BE2C (cell line): ENCODE data around the gene SIM1.

Source experiments
- DNase-seq: peaks from one replicate; pipeline ENCODE4 v3.0.0-alpha.2; 2020
- H3K27me3 ChIP-seq: fragments of 250-450 bp; sonication (Bioruptor Pico); 2 replicates; pipeline ENCODE4 v1.5.1; 2020; ENCODE audit warnings: mild to moderate bottlenecking
- H3K36me3 ChIP-seq: fragments of 250-450 bp; sonication (Bioruptor Pico); 2 replicates; pipeline ENCODE4 v1.5.1; 2020; ENCODE audit warnings: mild to moderate bottlenecking
- H3K4me1 ChIP-seq: fragments of 250-450 bp; sonication (Bioruptor Pico); 2 replicates; pipeline ENCODE4 v1.5.1; 2020
- H3K4me3 ChIP-seq: 2 replicates; pipeline ENCODE4 v1.5.1; 2011; ENCODE audit warnings: low read depth, low read length
- H3K9me3 ChIP-seq: fragments of 250-450 bp; sonication (Bioruptor Pico); 2 replicates; pipeline ENCODE4 v1.5.1; 2020
- TF ChIP-seq, protein P1 (sequence below): IDR thresholded peaks from 2 replicates; pipeline ENCODE4 v1.5.1; 2012; ENCODE audit warnings: mild to moderate bottlenecking, low read depth, low read length

Gene SIM1

DNA sequence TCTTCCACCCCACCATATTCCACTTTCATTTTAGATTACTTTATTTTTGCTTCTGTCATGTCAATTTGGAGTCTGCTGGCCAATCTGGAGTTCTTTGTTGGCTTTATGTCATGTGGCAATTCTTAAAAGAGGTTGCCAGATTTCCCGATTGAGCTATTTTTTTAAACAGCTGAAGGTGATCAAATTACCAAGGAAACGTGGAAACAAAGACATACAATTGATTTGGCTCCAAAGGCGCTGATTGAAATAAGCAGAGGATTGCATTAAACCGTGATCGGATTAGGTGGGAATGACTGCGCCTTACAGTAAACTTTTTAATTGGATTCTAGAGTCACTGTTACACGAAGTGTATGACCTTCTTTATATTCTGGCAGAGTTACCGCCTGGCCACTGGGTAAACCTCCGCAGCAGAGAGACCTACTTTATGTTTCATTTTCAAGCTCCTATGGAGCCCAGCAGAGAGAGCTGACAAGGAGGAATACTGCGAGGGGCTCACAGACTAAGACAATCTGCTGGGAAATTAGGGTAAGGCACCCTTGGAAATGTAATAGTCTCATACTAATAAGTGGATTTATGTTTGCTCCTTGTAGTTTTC lies 37.9 kb downstream of the SIM1 start:
- H3K9me3 ChIP-seq: no peaks in the 10 kb centered on the region
- no peak for DNase-seq
- H3K4me3 ChIP-seq: no peak overlapping the region
- TF ChIP-seq, protein P1, sequence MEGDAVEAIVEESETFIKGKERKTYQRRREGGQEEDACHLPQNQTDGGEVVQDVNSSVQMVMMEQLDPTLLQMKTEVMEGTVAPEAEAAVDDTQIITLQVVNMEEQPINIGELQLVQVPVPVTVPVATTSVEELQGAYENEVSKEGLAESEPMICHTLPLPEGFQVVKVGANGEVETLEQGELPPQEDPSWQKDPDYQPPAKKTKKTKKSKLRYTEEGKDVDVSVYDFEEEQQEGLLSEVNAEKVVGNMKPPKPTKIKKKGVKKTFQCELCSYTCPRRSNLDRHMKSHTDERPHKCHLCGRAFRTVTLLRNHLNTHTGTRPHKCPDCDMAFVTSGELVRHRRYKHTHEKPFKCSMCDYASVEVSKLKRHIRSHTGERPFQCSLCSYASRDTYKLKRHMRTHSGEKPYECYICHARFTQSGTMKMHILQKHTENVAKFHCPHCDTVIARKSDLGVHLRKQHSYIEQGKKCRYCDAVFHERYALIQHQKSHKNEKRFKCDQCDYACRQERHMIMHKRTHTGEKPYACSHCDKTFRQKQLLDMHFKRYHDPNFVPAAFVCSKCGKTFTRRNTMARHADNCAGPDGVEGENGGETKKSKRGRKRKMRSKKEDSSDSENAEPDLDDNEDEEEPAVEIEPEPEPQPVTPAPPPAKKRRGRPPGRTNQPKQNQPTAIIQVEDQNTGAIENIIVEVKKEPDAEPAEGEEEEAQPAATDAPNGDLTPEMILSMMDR: no peak
- H3K36me3 ChIP-seq: no peaks in the 10 kb centered on the region
- no peaks in the 10 kb centered on the region for H3K4me1 ChIP-seq
- H3K27me3 ChIP-seq: peaks cover 20% of the 10 kb centered on the region

DNA sequence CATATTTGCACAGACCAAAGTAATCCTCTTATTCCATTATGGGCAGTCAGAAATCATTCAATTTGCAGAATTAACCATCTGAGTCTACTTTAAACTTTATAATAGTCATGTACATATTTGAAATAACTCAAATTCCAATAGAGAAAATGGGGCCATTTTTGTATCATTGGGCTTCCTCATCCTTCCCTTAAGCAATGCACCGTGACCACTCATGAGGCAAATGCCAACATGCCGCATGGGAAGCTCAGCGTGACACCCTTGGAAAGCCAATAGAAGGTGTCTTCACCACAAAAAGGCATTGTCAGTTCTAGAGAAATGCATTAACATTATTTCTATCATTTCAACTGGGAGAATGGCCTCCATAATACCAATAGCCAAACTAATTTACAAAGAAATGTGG lies 38.5 kb downstream of the SIM1 start:
- no peaks in the 10 kb centered on the region for H3K4me1 ChIP-seq
- H3K9me3 ChIP-seq: no peaks in the 10 kb centered on the region
- H3K36me3 ChIP-seq: no peaks in the 10 kb centered on the region
- H3K27me3 ChIP-seq: peaks cover 24% of the 10 kb centered on the region
- TF ChIP-seq, protein P1: no peak
- no peak overlapping the region for H3K4me3 ChIP-seq
- DNase-seq: no peak

DNA sequence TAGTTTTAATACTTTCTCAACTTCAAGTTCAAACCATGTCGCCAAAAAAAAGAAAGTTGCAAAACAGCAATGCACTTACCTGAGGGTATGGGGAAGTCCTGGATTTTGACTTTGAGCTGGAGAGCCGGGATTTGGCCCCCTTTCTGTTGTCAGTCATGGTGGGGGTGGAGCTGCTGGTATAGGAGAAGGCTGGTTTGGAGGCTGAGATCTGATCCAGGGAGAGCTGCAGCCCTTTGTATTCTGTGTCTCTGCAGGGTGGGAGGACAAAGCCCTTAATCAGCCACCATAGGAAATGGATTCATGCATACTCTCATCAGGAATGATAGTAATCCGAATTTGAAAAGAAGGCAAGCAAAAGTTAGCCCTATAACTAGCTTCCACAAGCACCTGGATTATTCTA lies 44.0 kb downstream of the SIM1 start:
- H3K27me3 ChIP-seq: peaks cover 16% of the 10 kb centered on the region
- no peaks in the 10 kb centered on the region for H3K36me3 ChIP-seq
- TF ChIP-seq, protein P1: no peak
- no peak overlapping the region for H3K4me3 ChIP-seq
- H3K4me1 ChIP-seq: no peaks in the 10 kb centered on the region
- no peak for DNase-seq
- no peaks in the 10 kb centered on the region for H3K9me3 ChIP-seq

DNA sequence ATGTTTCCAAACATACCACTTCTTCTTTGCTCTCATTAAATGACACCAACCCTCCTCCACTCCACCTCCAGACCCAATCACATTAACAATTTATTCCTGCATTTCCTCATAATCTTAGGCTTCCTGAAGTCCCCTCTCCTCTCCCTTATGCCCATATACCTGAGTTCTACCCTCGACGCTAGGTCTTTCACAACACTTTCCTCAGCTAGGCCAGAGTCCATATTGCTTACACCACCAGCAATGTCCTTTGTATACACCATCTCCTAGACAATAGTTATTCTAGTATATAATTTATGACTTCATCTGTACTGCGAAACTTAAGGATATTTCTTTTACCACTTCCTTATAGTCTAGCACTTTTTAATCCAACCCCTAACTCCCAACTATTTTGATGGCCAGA lies 47.7 kb downstream of the SIM1 start:
- peaks cover 16% of the 10 kb centered on the region for H3K27me3 ChIP-seq
- no peaks in the 10 kb centered on the region for H3K4me1 ChIP-seq
- no peaks in the 10 kb centered on the region for H3K9me3 ChIP-seq
- no peak overlapping the region for H3K4me3 ChIP-seq
- no peak for DNase-seq
- TF ChIP-seq, protein P1: no peak
- no peaks in the 10 kb centered on the region for H3K36me3 ChIP-seq

DNA sequence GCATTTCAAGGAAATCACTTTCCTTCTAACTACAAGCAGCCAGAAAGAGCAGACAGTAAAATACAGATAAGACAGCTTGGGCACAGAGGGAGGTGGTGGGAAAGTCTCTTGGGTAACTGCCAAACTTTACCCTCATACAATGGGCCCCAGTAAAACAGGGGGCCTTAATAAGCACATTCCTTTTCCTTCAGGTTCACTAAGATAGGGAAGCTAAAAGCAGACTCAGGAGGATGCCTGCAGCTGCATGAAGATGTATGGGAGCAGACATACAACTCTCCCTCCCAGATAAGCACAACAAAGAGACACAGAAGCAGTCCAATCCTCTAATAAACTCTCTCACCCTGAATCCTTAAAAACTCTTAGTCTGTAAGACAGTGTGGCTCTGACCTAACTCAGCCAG lies 49.0 kb downstream of the SIM1 start:
- H3K4me3 ChIP-seq: no peak overlapping the region
- H3K9me3 ChIP-seq: no peaks in the 10 kb centered on the region
- DNase-seq: no peak
- no peaks in the 10 kb centered on the region for H3K36me3 ChIP-seq
- H3K4me1 ChIP-seq: no peaks in the 10 kb centered on the region
- TF ChIP-seq, protein P1: no peak
- H3K27me3 ChIP-seq: peaks cover 6% of the 10 kb centered on the region

DNA sequence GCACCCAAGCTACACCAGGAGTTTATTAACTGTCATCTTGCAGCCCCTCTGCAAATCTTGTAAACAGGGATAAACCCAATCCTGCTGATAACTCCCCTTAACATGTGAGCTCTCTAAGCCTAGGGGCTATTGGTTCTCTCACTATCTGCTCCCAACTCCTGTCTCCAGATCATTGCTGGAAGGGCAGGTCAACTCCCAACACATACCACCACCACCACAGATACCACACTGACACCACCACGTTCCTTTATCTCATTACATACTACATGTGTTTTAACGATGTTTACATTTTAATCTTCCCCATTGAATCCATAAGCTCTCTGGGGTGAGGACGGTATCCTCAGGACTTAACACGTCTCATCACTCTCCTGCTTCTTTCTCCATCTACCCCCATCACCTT lies 51.8 kb downstream of the SIM1 start:
- Histone ChIP-seq H3K4me3 (no peak overlapping the region), H3K27me3 (no peaks in the 10 kb centered on the region), H3K9me3 (no peaks in the 10 kb centered on the region), H3K4me1 (no peaks in the 10 kb centered on the region), H3K36me3 (no peaks in the 10 kb centered on the region)
- TF ChIP-seq, protein P1: no peak
- DNase-seq: no peak
